H1 (cell line): Measurements from ENCODE around the gene TSPAN1. TPM values are rescaled to one million over a fixed set of nuclear protein-coding genes. Genes with fewer than 3 reads are reported as not detected.

Source experiments
- CEBPB ChIP-seq: IDR thresholded peaks from 2 replicates; pipeline ENCODE4 v1.6.1; 2012; ENCODE audit warnings: low read depth, low read length
- GABPA ChIP-seq: IDR thresholded peaks from 2 replicates; pipeline ENCODE4 v1.6.1; 2011; ENCODE audit warnings: mild to moderate bottlenecking, low read length, moderate library complexity, borderline replicate concordance; ENCODE audit not compliant: insufficient read depth
- GTF2F1 ChIP-seq: IDR thresholded peaks from 2 replicates; pipeline ENCODE4 v1.6.1; 2012; ENCODE audit warnings: low read depth, low read length, improper control_type of control experiment, borderline replicate concordance
- KDM1A ChIP-seq: fragments of 200-600, 300-600 bp; sonication (generic); IDR thresholded peaks from 2 replicates; pipeline ENCODE4 v1.7.1; 2016; ENCODE audit warnings: mild to moderate bottlenecking, low read length, borderline replicate concordance
- SRF ChIP-seq: IDR thresholded peaks from 2 replicates; pipeline ENCODE4 v1.6.1; 2011; ENCODE audit warnings: mild to moderate bottlenecking, low read depth, low read length, moderate library complexity
- USF2 ChIP-seq: IDR thresholded peaks from 2 replicates; pipeline ENCODE4 v1.6.1; 2011; ENCODE audit warnings: low read length, improper control_type of control experiment
- polyA plus RNA-seq, 7 experiments: library from polyadenylated mRNA; depleted of rRNA in 3 of 7; stranded (reverse) in 5 of 7; unstranded in 2 of 7; fragments of >200 nt in 5 of 7; fragments of 200-250 nt in 2 of 7; gene quantifications; 1 replicate in 5 of 7; 2 replicates in 1 of 7; 4 replicates in 1 of 7; pipeline versions ENCODE4 v1.2.1 to v1.2.3, GENCODE V29; 2011 to 2013; ENCODE audit warnings: missing spikeins in 2 of 7, mixed read lengths in 2 of 7
- total RNA-seq: library from RNA; stranded (reverse); fragmentation: NEBNext Ultra II Directional; extraction: Animal tissue kit (Norgen Biotek cat#: 25700); gene quantifications from 2 replicates; pipeline ENCODE4 v1.2.1, GENCODE V29; 2021
- TF ChIP-seq, protein P1 (sequence below): fragments of 300-600 bp; sonication (generic); IDR thresholded peaks from 2 replicates; pipeline ENCODE4 v1.7.1; 2012; ENCODE audit warnings: low read length, moderate library complexity, mild to moderate bottlenecking, inconsistent platforms; ENCODE audit not compliant: insufficient replicate concordance
- TF ChIP-seq, protein P2 (sequence below): IDR thresholded peaks from 2 replicates; pipeline ENCODE4 v1.6.1; 2012; ENCODE audit warnings: low read length, inconsistent platforms

Gene TSPAN1
- total and polyA plus RNA-seq, 2 of the 8 experiments (the other 6 are each of a cell fraction or from before 2014, with no cell fraction given) = 0.05 TPM; not detected in 1

GRCh38 chr1:46224966-46225365 lies 50.1 kb downstream of the TSPAN1 start (continued):
- TF ChIP-seq, protein P1, sequence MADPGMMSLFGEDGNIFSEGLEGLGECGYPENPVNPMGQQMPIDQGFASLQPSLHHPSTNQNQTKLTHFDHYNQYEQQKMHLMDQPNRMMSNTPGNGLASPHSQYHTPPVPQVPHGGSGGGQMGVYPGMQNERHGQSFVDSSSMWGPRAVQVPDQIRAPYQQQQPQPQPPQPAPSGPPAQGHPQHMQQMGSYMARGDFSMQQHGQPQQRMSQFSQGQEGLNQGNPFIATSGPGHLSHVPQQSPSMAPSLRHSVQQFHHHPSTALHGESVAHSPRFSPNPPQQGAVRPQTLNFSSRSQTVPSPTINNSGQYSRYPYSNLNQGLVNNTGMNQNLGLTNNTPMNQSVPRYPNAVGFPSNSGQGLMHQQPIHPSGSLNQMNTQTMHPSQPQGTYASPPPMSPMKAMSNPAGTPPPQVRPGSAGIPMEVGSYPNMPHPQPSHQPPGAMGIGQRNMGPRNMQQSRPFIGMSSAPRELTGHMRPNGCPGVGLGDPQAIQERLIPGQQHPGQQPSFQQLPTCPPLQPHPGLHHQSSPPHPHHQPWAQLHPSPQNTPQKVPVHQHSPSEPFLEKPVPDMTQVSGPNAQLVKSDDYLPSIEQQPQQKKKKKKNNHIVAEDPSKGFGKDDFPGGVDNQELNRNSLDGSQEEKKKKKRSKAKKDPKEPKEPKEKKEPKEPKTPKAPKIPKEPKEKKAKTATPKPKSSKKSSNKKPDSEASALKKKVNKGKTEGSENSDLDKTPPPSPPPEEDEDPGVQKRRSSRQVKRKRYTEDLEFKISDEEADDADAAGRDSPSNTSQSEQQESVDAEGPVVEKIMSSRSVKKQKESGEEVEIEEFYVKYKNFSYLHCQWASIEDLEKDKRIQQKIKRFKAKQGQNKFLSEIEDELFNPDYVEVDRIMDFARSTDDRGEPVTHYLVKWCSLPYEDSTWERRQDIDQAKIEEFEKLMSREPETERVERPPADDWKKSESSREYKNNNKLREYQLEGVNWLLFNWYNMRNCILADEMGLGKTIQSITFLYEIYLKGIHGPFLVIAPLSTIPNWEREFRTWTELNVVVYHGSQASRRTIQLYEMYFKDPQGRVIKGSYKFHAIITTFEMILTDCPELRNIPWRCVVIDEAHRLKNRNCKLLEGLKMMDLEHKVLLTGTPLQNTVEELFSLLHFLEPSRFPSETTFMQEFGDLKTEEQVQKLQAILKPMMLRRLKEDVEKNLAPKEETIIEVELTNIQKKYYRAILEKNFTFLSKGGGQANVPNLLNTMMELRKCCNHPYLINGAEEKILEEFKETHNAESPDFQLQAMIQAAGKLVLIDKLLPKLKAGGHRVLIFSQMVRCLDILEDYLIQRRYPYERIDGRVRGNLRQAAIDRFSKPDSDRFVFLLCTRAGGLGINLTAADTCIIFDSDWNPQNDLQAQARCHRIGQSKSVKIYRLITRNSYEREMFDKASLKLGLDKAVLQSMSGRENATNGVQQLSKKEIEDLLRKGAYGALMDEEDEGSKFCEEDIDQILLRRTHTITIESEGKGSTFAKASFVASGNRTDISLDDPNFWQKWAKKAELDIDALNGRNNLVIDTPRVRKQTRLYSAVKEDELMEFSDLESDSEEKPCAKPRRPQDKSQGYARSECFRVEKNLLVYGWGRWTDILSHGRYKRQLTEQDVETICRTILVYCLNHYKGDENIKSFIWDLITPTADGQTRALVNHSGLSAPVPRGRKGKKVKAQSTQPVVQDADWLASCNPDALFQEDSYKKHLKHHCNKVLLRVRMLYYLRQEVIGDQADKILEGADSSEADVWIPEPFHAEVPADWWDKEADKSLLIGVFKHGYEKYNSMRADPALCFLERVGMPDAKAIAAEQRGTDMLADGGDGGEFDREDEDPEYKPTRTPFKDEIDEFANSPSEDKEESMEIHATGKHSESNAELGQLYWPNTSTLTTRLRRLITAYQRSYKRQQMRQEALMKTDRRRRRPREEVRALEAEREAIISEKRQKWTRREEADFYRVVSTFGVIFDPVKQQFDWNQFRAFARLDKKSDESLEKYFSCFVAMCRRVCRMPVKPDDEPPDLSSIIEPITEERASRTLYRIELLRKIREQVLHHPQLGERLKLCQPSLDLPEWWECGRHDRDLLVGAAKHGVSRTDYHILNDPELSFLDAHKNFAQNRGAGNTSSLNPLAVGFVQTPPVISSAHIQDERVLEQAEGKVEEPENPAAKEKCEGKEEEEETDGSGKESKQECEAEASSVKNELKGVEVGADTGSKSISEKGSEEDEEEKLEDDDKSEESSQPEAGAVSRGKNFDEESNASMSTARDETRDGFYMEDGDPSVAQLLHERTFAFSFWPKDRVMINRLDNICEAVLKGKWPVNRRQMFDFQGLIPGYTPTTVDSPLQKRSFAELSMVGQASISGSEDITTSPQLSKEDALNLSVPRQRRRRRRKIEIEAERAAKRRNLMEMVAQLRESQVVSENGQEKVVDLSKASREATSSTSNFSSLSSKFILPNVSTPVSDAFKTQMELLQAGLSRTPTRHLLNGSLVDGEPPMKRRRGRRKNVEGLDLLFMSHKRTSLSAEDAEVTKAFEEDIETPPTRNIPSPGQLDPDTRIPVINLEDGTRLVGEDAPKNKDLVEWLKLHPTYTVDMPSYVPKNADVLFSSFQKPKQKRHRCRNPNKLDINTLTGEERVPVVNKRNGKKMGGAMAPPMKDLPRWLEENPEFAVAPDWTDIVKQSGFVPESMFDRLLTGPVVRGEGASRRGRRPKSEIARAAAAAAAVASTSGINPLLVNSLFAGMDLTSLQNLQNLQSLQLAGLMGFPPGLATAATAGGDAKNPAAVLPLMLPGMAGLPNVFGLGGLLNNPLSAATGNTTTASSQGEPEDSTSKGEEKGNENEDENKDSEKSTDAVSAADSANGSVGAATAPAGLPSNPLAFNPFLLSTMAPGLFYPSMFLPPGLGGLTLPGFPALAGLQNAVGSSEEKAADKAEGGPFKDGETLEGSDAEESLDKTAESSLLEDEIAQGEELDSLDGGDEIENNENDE = no peak
- TF ChIP-seq GTF2F1 (no peak), GABPA (no peak), USF2 (no peak), KDM1A (no peak), SRF (no peak), CEBPB (no peak)
- TF ChIP-seq, protein P2, sequence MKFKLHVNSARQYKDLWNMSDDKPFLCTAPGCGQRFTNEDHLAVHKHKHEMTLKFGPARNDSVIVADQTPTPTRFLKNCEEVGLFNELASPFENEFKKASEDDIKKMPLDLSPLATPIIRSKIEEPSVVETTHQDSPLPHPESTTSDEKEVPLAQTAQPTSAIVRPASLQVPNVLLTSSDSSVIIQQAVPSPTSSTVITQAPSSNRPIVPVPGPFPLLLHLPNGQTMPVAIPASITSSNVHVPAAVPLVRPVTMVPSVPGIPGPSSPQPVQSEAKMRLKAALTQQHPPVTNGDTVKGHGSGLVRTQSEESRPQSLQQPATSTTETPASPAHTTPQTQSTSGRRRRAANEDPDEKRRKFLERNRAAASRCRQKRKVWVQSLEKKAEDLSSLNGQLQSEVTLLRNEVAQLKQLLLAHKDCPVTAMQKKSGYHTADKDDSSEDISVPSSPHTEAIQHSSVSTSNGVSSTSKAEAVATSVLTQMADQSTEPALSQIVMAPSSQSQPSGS = no peak
- TF ChIP-seq, all 59 proteins: peak for 0
